Measurements from ENCODE around the gene PAK4.

- TF ChIP-seq, protein P1, sequence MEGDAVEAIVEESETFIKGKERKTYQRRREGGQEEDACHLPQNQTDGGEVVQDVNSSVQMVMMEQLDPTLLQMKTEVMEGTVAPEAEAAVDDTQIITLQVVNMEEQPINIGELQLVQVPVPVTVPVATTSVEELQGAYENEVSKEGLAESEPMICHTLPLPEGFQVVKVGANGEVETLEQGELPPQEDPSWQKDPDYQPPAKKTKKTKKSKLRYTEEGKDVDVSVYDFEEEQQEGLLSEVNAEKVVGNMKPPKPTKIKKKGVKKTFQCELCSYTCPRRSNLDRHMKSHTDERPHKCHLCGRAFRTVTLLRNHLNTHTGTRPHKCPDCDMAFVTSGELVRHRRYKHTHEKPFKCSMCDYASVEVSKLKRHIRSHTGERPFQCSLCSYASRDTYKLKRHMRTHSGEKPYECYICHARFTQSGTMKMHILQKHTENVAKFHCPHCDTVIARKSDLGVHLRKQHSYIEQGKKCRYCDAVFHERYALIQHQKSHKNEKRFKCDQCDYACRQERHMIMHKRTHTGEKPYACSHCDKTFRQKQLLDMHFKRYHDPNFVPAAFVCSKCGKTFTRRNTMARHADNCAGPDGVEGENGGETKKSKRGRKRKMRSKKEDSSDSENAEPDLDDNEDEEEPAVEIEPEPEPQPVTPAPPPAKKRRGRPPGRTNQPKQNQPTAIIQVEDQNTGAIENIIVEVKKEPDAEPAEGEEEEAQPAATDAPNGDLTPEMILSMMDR (IDR thresholded peaks at IDR 0.05; ENCODE audit: insufficient read depth, low read length, poor library complexity, severe bottlenecking), result no peak
- TF ChIP-seq EZH2phosphoT487 (conservative IDR thresholded peaks at IDR 0.05; ENCODE audit: low read length), result no peak
These were observed 86.3 kb downstream of the PAK4 start for GRCh38 chr19:39211731-39212374.

All from SU-DHL-6 (cell line).